NCI-H1930 (cell line): ENCODE measurements around the gene RABGGTA.

ENCODE experiments used
- DNase-seq, 2 experiments: peaks; one replicate each; lab custom pipeline; 2025; lab: John Stamatoyannopoulos, UW

The RABGGTA gene

GRCh38 chr14:24216345-24216699 is 55.1 kb downstream of the RABGGTA start:
- DNase-seq = no peak
